Neural progenitor cell (in vitro differentiated cells): ENCODE data around the gene NEURL1B.

ENCODE experiments used
- EZH2 ChIP-seq: fragments of 200-600 bp; sonication (generic); IDR thresholded peaks from 2 replicates; pipeline ENCODE4 v1.6.1; 2017; ENCODE audit warnings: antibody characterized with exemption, mild to moderate bottlenecking, moderate library complexity
- TF ChIP-seq, protein P1 (sequence below): fragments of 200-600 bp; sonication (generic); IDR thresholded peaks from 2 replicates; pipeline ENCODE4 v1.5.1; 2017; ENCODE audit warnings: antibody characterized with exemption, mild to moderate bottlenecking

GRCh38 chr5:172645271-172646055 is 4.4 kb downstream of the NEURL1B start:
- TF ChIP-seq, protein P1, sequence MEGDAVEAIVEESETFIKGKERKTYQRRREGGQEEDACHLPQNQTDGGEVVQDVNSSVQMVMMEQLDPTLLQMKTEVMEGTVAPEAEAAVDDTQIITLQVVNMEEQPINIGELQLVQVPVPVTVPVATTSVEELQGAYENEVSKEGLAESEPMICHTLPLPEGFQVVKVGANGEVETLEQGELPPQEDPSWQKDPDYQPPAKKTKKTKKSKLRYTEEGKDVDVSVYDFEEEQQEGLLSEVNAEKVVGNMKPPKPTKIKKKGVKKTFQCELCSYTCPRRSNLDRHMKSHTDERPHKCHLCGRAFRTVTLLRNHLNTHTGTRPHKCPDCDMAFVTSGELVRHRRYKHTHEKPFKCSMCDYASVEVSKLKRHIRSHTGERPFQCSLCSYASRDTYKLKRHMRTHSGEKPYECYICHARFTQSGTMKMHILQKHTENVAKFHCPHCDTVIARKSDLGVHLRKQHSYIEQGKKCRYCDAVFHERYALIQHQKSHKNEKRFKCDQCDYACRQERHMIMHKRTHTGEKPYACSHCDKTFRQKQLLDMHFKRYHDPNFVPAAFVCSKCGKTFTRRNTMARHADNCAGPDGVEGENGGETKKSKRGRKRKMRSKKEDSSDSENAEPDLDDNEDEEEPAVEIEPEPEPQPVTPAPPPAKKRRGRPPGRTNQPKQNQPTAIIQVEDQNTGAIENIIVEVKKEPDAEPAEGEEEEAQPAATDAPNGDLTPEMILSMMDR: no peak
- TF ChIP-seq EZH2: no peak
